ENCODE data around the gene STX1A. TPM values are rescaled to one million over a fixed set of nuclear protein-coding genes. Genes with fewer than 3 reads are reported as not detected.
"Not testable (repeated sequence)": the region's sequence is repeated elsewhere in the genome, so short reads cannot be mapped to it uniquely, and the experiment has no call there.

Gene STX1A
- total RNA-seq, 1 donor from 2014 or later: 13.2 TPM

GRCh38 chr7:73668103-73668885 lies 51.2 kb downstream of the STX1A start:
- Mint-ChIP-seq H3K27me3 (ENCODE audit: unreplicated experiment) (peaks cover 11% of the 10 kb centered on the region), H3K27ac (ENCODE audit: unreplicated experiment) (peak overlapping the region; percentile 24), H3K4me1 (ENCODE audit: unreplicated experiment) (peaks cover 17% of the 10 kb centered on the region), H3K36me3 (ENCODE audit: low read depth, unreplicated experiment) (peaks cover 9% of the 10 kb centered on the region), H3K4me3 (ENCODE audit: unreplicated experiment) (peak overlapping the region; percentile 97), H3K9me3 (ENCODE audit: unreplicated experiment) (no peaks in the 10 kb centered on the region)
- TF ChIP-seq CTCF (IDR thresholded peaks at IDR 0.05; ENCODE audit: unreplicated experiment): no peak
- DNase-seq (ENCODE audit: low spot score): no peak

GRCh38 chr7:73667344-73668102 lies 51.9 kb downstream of the STX1A start, which contains the start of gene VPS37D:
Gene VPS37D, plus strand, starts transcription at chr7:73667831. Its CDS starts 128 bp downstream, at chr7:73667959.
- Mint-ChIP-seq H3K4me1 (ENCODE audit: unreplicated experiment) (peaks cover 17% of the 10 kb centered on the region), H3K27me3 (ENCODE audit: unreplicated experiment) (peaks cover 11% of the 10 kb centered on the region), H3K36me3 (ENCODE audit: low read depth, unreplicated experiment) (peaks cover 13% of the 10 kb centered on the region), H3K27ac (ENCODE audit: unreplicated experiment) (no peak within 1 kb of the TSS), H3K4me3 (ENCODE audit: unreplicated experiment) (peak within 1 kb of the TSS; percentile 97), H3K9me3 (ENCODE audit: unreplicated experiment) (no peaks in the 10 kb centered on the region)
- TF ChIP-seq CTCF (IDR thresholded peaks at IDR 0.05; ENCODE audit: unreplicated experiment): peak; percentile 96
- DNase-seq (ENCODE audit: low spot score): peak; percentile 97

- Mint-ChIP-seq H3K4me1 (ENCODE audit: unreplicated experiment) (peaks cover 7% of the 10 kb centered on the region), H3K9me3 (ENCODE audit: unreplicated experiment) (no peaks in the 10 kb centered on the region), H3K27ac (ENCODE audit: unreplicated experiment) (no peak overlapping the region), H3K27me3 (ENCODE audit: unreplicated experiment) (no peaks in the 10 kb centered on the region), H3K36me3 (ENCODE audit: low read depth, unreplicated experiment) (peaks cover 6% of the 10 kb centered on the region), H3K4me3 (ENCODE audit: unreplicated experiment) (peak overlapping the region; percentile 19)
- no peak for DNase-seq (ENCODE audit: low spot score)
- no peak for TF ChIP-seq CTCF (IDR thresholded peaks at IDR 0.05; ENCODE audit: unreplicated experiment)
Observed at GRCh38 chr7:73663033-73663432, 56.4 kb downstream of the STX1A start.

GRCh38 chr7:73660594-73660993 lies 58.9 kb downstream of the STX1A start:
- not testable (repeated sequence) for H3K4me1 Mint-ChIP-seq (ENCODE audit: unreplicated experiment); H3K9me3 Mint-ChIP-seq (ENCODE audit: unreplicated experiment); H3K4me3 Mint-ChIP-seq (ENCODE audit: unreplicated experiment); H3K27me3 Mint-ChIP-seq (ENCODE audit: unreplicated experiment); H3K27ac Mint-ChIP-seq (ENCODE audit: unreplicated experiment); DNase-seq (ENCODE audit: low spot score); H3K36me3 Mint-ChIP-seq (ENCODE audit: low read depth, unreplicated experiment)

- Mint-ChIP-seq H3K27ac (ENCODE audit: unreplicated experiment) (no peak overlapping the region), H3K9me3 (ENCODE audit: unreplicated experiment) (no peaks in the 10 kb centered on the region), H3K4me1 (ENCODE audit: unreplicated experiment) (peaks cover 5% of the 10 kb centered on the region), H3K4me3 (ENCODE audit: unreplicated experiment) (no peak overlapping the region), H3K27me3 (ENCODE audit: unreplicated experiment) (no peaks in the 10 kb centered on the region), H3K36me3 (ENCODE audit: low read depth, unreplicated experiment) (peaks cover 6% of the 10 kb centered on the region)
- no peak for TF ChIP-seq CTCF (IDR thresholded peaks at IDR 0.05; ENCODE audit: unreplicated experiment)
- no peak for DNase-seq (ENCODE audit: low spot score)
Observed at GRCh38 chr7:73659983-73660382, 59.5 kb downstream of the STX1A start.

- H3K9me3 Mint-ChIP-seq (ENCODE audit: unreplicated experiment); DNase-seq (ENCODE audit: low spot score); H3K36me3 Mint-ChIP-seq (ENCODE audit: low read depth, unreplicated experiment); H3K4me1 Mint-ChIP-seq (ENCODE audit: unreplicated experiment); H3K27me3 Mint-ChIP-seq (ENCODE audit: unreplicated experiment); H3K27ac Mint-ChIP-seq (ENCODE audit: unreplicated experiment); H3K4me3 Mint-ChIP-seq (ENCODE audit: unreplicated experiment): not testable (repeated sequence)
Observed at GRCh38 chr7:73655309-73655708, 64.2 kb downstream of the STX1A start.

Data from endothelial cell (in vitro differentiated cells).